HG03469 (cell line): ENCODE results near the gene CHD2.
"Not testable (repeated sequence)": the region's sequence is repeated elsewhere in the genome, so short reads cannot be mapped to it uniquely, and the experiment has no call there.

Experiments
- ATAC-seq: cut with Tn5 transposase; IDR thresholded peaks from one replicate; pipeline ENCODE4 v1.9.1; 2021; ENCODE audit warnings: mild to moderate bottlenecking, moderate library complexity, moderate number of reproducible peaks; ENCODE audit not compliant: unreplicated experiment

CHD2 gene

GRCh38 chr15:92904722-92905571, 4.8 kb downstream of the CHD2 start:
- no peak for ATAC-seq

GRCh38 chr15:92906020-92906419, 5.9 kb downstream of the CHD2 start:
- no peak for ATAC-seq

- ATAC-seq: peak; percentile 27
Observed at GRCh38 chr15:92906563-92907081, 6.5 kb downstream of the CHD2 start.

GRCh38 chr15:92907229-92907628, 7.1 kb downstream of the CHD2 start:
- ATAC-seq: no peak

- no peak for ATAC-seq
Observed at GRCh38 chr15:92907896-92908712, 8.0 kb downstream of the CHD2 start.

GRCh38 chr15:92908713-92909057, 8.6 kb downstream of the CHD2 start:
- ATAC-seq: no peak

- ATAC-seq: no peak
Observed at GRCh38 chr15:92909136-92909781, 9.1 kb downstream of the CHD2 start.

- no peak for ATAC-seq
Observed at GRCh38 chr15:92910451-92910850, 10.3 kb downstream of the CHD2 start.

GRCh38 chr15:92914103-92914499, 14.0 kb downstream of the CHD2 start:
- ATAC-seq: no peak

- ATAC-seq: peak; percentile 42
Observed at GRCh38 chr15:92914768-92915221, 14.7 kb downstream of the CHD2 start.

- no peak for ATAC-seq
Observed at GRCh38 chr15:92915766-92916435, 15.8 kb downstream of the CHD2 start.

GRCh38 chr15:92917598-92918407, 17.7 kb downstream of the CHD2 start:
- no peak for ATAC-seq

- ATAC-seq: not testable (repeated sequence)
Observed at GRCh38 chr15:92918881-92919280, 18.8 kb downstream of the CHD2 start.

- ATAC-seq: no peak
Observed at GRCh38 chr15:92920595-92921161, 20.6 kb downstream of the CHD2 start.

- no peak for ATAC-seq
Observed at GRCh38 chr15:92921215-92922131, 21.3 kb downstream of the CHD2 start.

- ATAC-seq: no peak
Observed at GRCh38 chr15:92922418-92923002, 22.4 kb downstream of the CHD2 start.

GRCh38 chr15:92924216-92924615, 24.1 kb downstream of the CHD2 start:
- ATAC-seq: no peak

- ATAC-seq: no peak
Observed at GRCh38 chr15:92925454-92925853, 25.3 kb downstream of the CHD2 start.
